OCI-LY7 (cell line): Measurements from ENCODE around the gene CCDC148.

Experiments used
- CTCF ChIP-seq: fragments of 200-600 bp; sonication (generic); conservative IDR thresholded peaks from 2 replicates; pipeline ENCODE4 v1.5.1; 2014; ENCODE audit warnings: mild to moderate bottlenecking, antibody characterized with exemption, low read length, moderate library complexity, mixed read lengths
- EZH2phosphoT487 ChIP-seq: fragments of 200-600 bp; sonication (generic); IDR thresholded peaks from 2 replicates; pipeline ENCODE4 v1.6.1; 2018; ENCODE audit warnings: low read depth, borderline replicate concordance, mild to moderate bottlenecking, mixed run types, antibody characterized with exemption, low read length, moderate library complexity, mixed read lengths

- no peak for TF ChIP-seq CTCF
- no peak for TF ChIP-seq EZH2phosphoT487
These were observed 314.4 kb downstream of the CCDC148 start for GRCh38 chr2:158142165-158142564.
